Osteoblast (primary cell): ENCODE measurements around the gene LPO. TPM values are rescaled to one million over a fixed set of nuclear protein-coding genes. Genes with fewer than 3 reads are reported as not detected.
A peak's percentile ranks its signal among the peaks of the same experiment; 100 is the strongest.

Experiments used
- DNase-seq: peaks from one replicate; pipeline ENCODE4 v3.0.0; 2011; ENCODE audit warnings: low spot score, mixed read lengths; ENCODE audit not compliant: insufficient read length; ENCODE audit errors: missing footprints
- H2AFZ ChIP-seq: 2 replicates; pipeline ENCODE4 v1.6.0; 2011; ENCODE audit warnings: mild to moderate bottlenecking, low read length
- H3K27ac ChIP-seq: 2 replicates; pipeline ENCODE4 v1.5.1; 2011; ENCODE audit warnings: mild to moderate bottlenecking, low read depth, low read length, moderate library complexity
- H3K27me3 ChIP-seq: 2 replicates; pipeline ENCODE4 v1.6.0; 2012; ENCODE audit warnings: mild to moderate bottlenecking, control low read depth, inconsistent platforms, low read length, moderate library complexity; ENCODE audit not compliant: insufficient read depth
- H3K36me3 ChIP-seq: 2 replicates; pipeline ENCODE4 v1.5.1; 2011; ENCODE audit warnings: mild to moderate bottlenecking, low read length, control low read depth, moderate library complexity; ENCODE audit not compliant: insufficient read depth
- H3K4me1 ChIP-seq: 2 replicates; pipeline ENCODE4 v1.5.1; 2011; ENCODE audit warnings: mild to moderate bottlenecking, low read length, control low read depth, moderate library complexity; ENCODE audit not compliant: insufficient read depth
- H3K4me2 ChIP-seq: 2 replicates; pipeline ENCODE4 v1.6.0; 2011; ENCODE audit warnings: mild to moderate bottlenecking, low read length; ENCODE audit not compliant: insufficient read depth
- H3K4me3 ChIP-seq: fragments of 200-600 bp; sonication (generic); 3 replicates; pipeline ENCODE4 v1.5.1; 2012; ENCODE audit warnings: mild to moderate bottlenecking, low read length, inconsistent platforms; ENCODE audit not compliant: insufficient read depth
- H3K79me2 ChIP-seq: 2 replicates; pipeline ENCODE4 v1.6.0; 2012; ENCODE audit warnings: mild to moderate bottlenecking, low read length, control low read depth, inconsistent platforms; ENCODE audit not compliant: insufficient read depth
- H3K9me3 ChIP-seq: 2 replicates; pipeline ENCODE4 v1.5.1; 2011; ENCODE audit warnings: low read depth, low read length, control low read depth
- H4K20me1 ChIP-seq: 2 replicates; pipeline ENCODE4 v1.6.0; 2012; ENCODE audit warnings: mild to moderate bottlenecking, low read length, control low read depth; ENCODE audit not compliant: insufficient read depth
- CTCF ChIP-seq: IDR thresholded peaks from 2 replicates; pipeline ENCODE4 v1.5.1; 2011; ENCODE audit warnings: mild to moderate bottlenecking, low read depth, low read length, moderate library complexity; ENCODE audit errors: extremely low read depth
- total RNA-seq: library from RNA; depleted of rRNA; stranded (reverse); fragments of >200 nt; gene quantifications from 2 replicates; pipeline ENCODE4 v1.2.3, GENCODE V29; 2012

The LPO gene
- total RNA-seq, 1 donor, result not detected

- Histone ChIP-seq H3K4me1 (no peaks in the 10 kb centered on the region), H3K4me2 (no peak overlapping the region), H3K4me3 (no peak overlapping the region), H3K27ac (no peak overlapping the region), H2AFZ (no peak overlapping the region), H3K9me3 (no peaks in the 10 kb centered on the region), H3K36me3 (no peaks in the 10 kb centered on the region), H3K27me3 (no peaks in the 10 kb centered on the region), H4K20me1 (no peaks in the 10 kb centered on the region), H3K79me2 (no peaks in the 10 kb centered on the region)
- DNase-seq, result peak; percentile 96
- TF ChIP-seq CTCF, result peak; percentile 80
Measured at GRCh38 chr17:58303971-58304749, 65.8 kb downstream of the LPO start.

- H3K4me2 ChIP-seq, result no peak overlapping the region
- H2AFZ ChIP-seq, result no peak overlapping the region
- H3K9me3 ChIP-seq, result no peaks in the 10 kb centered on the region
- no peak overlapping the region for H3K4me3 ChIP-seq
- TF ChIP-seq CTCF, result no peak
- H3K27ac ChIP-seq, result no peak overlapping the region
- no peaks in the 10 kb centered on the region for H3K4me1 ChIP-seq
- no peaks in the 10 kb centered on the region for H3K36me3 ChIP-seq
- H4K20me1 ChIP-seq, result no peaks in the 10 kb centered on the region
- H3K79me2 ChIP-seq, result no peaks in the 10 kb centered on the region
- no peaks in the 10 kb centered on the region for H3K27me3 ChIP-seq
- DNase-seq, result peak; percentile 75
Measured at GRCh38 chr17:58304750-58305486, 66.5 kb downstream of the LPO start.

- Histone ChIP-seq H2AFZ (no peak overlapping the region), H3K9me3 (no peaks in the 10 kb centered on the region), H3K79me2 (no peaks in the 10 kb centered on the region), H3K36me3 (no peaks in the 10 kb centered on the region), H3K27ac (no peak overlapping the region), H4K20me1 (no peaks in the 10 kb centered on the region), H3K27me3 (no peaks in the 10 kb centered on the region), H3K4me1 (no peaks in the 10 kb centered on the region), H3K4me2 (no peak overlapping the region), H3K4me3 (no peak overlapping the region)
- TF ChIP-seq CTCF, result no peak
- DNase-seq, result peak; percentile 58
Measured at GRCh38 chr17:58305626-58306025, 67.2 kb downstream of the LPO start.
